HepG2 (cell line): ENCODE measurements around the gene DRAP1. TPM values are rescaled to one million over a fixed set of nuclear protein-coding genes. Genes with fewer than 3 reads are reported as not detected.
A peak's percentile ranks its signal among the peaks of the same experiment; 100 is the strongest.

ENCODE experiments used
- ARID3A ChIP-seq: IDR thresholded peaks from 2 replicates; pipeline ENCODE4 v1.6.1; 2012; ENCODE audit warnings: low read depth, low read length, improper control_type of control experiment
- CAMTA2 ChIP-seq: sonication (generic); formaldehyde crosslinking; IDR thresholded peaks from 2 replicates; pipeline ENCODE4 v1.4.0; 2020; ENCODE audit warnings: mild to moderate bottlenecking, missing genetic modification reagents, borderline replicate concordance
- MTA1 ChIP-seq: sonication (generic); formaldehyde crosslinking; IDR thresholded peaks from 2 replicates; pipeline ENCODE4 v1.4.0; 2020; ENCODE audit warnings: missing genetic modification reagents, mild to moderate bottlenecking, borderline replicate concordance
- NCOA5 ChIP-seq: sonication (generic); formaldehyde crosslinking; IDR thresholded peaks from 2 replicates; pipeline ENCODE4 v1.4.0; 2020; ENCODE audit warnings: missing genetic modification reagents
- NR2F6 ChIP-seq, 2 experiments: IDR thresholded peaks; 2 replicates each; pipeline ENCODE4 v1.6.1; 2016; ENCODE audit warnings: antibody characterized with exemption in 1 of 2, mild to moderate bottlenecking in 1 of 2
- RFX5 ChIP-seq: IDR thresholded peaks from 2 replicates; pipeline ENCODE4 v1.6.1; 2011; ENCODE audit warnings: low read depth, low read length, improper control_type of control experiment
- TFDP1 ChIP-seq: IDR thresholded peaks from 2 replicates; pipeline ENCODE4 v1.6.1; 2016; ENCODE audit warnings: missing compliant biosample characterization, missing genetic modification reagents, borderline replicate concordance
- THRA ChIP-seq: sonication (generic); formaldehyde crosslinking; IDR thresholded peaks from 2 replicates; pipeline ENCODE4 v1.4.0; 2020; ENCODE audit warnings: missing genetic modification reagents, borderline replicate concordance
- ZNF546 ChIP-seq: sonication (generic); formaldehyde crosslinking; conservative IDR thresholded peaks from 2 replicates; pipeline ENCODE4 v1.8.1; 2023; ENCODE audit warnings: mild to moderate bottlenecking, missing genetic modification reagents
- ZNF609 ChIP-seq: sonication (generic); formaldehyde crosslinking; IDR thresholded peaks from 2 replicates; pipeline ENCODE4 v1.4.0; 2020; ENCODE audit warnings: mild to moderate bottlenecking, missing genetic modification reagents, borderline replicate concordance
- ZNF687 ChIP-seq: sonication (generic); formaldehyde crosslinking; IDR thresholded peaks from 2 replicates; pipeline ENCODE4 v1.5.1; 2020; ENCODE audit warnings: mild to moderate bottlenecking, missing genetic modification reagents, moderate library complexity
- polyA plus RNA-seq, 8 experiments: library from polyadenylated mRNA; depleted of rRNA in 3 of 8; stranded (reverse) in 7 of 8; unstranded in 1 of 8; fragments of >200 nt; fragmentation: Illumina TruSeq in 4 of 8; extraction: Trizol in 4 of 8; gene quantifications; 2 replicates each; pipeline versions ENCODE4 v1.2.1 to v1.2.3, GENCODE V29; 2011 to 2016; ENCODE audit warnings: low read depth in 4 of 8, missing spikeins in 1 of 8, mixed read lengths in 1 of 8; ENCODE audit not compliant: insufficient read depth in 1 of 8
- total RNA-seq, 5 experiments: library from RNA; depleted of rRNA; stranded (reverse); fragments of >200 nt; fragmentation: Illumina TruSeq; extraction: Trizol; gene quantifications; 2 replicates each; pipeline ENCODE4 v1.2.3, GENCODE V29; 2016; ENCODE audit warnings: low read depth in 1 of 5

DRAP1 gene
- total and polyA plus RNA-seq, 2 of the 13 experiments (the other 11 are each of a cell fraction or from before 2014, with no cell fraction given): 46.8 to 52.3 TPM

GRCh38 chr11:65911682-65912568 is 7.3 kb upstream of the DRAP1 start (continued):
- TF ChIP-seq ARID3A: no peak
- TF ChIP-seq ZNF546 (CRISPR knock-in tag): no peak
- no peak for TF ChIP-seq NCOA5 (CRISPR knock-in tag)
- no peak for TF ChIP-seq THRA (CRISPR knock-in tag)
- no peak for TF ChIP-seq ZNF609 (CRISPR knock-in tag)
- peak; percentile 60 for TF ChIP-seq ZNF687 (CRISPR knock-in tag)
- TF ChIP-seq MTA1 (CRISPR knock-in tag): no peak
- no peak for TF ChIP-seq CAMTA2 (CRISPR knock-in tag)
- peak; percentile 85 for TF ChIP-seq RFX5
- no peak for TF ChIP-seq NR2F6 (IDR thresholded peaks at IDR 0.05)
- TF ChIP-seq NR2F6 (CRISPR knock-in tag; IDR thresholded peaks at IDR 0.05): no peak
- TF ChIP-seq TFDP1 (CRISPR knock-in tag): peak; percentile 75; the same call in 1 of the 2 replicates
